NCI-H345 (cell line): Measurements from ENCODE around the gene ANAPC10.
"Not testable (repeated sequence)": the region's sequence is repeated elsewhere in the genome, so short reads cannot be mapped to it uniquely, and the experiment has no call there.

ENCODE experiments used
- DNase-seq: peaks from one replicate; lab custom pipeline; 2025; lab: John Stamatoyannopoulos, UW

The ANAPC10 gene

GRCh38 chr4:145003675-145004074 is 94.3 kb downstream of the ANAPC10 start:
- DNase-seq: peak; percentile 29

- no peak for DNase-seq
Observed at GRCh38 chr4:145001635-145002034, 96.4 kb downstream of the ANAPC10 start.

GRCh38 chr4:145000656-145001055 is 97.3 kb downstream of the ANAPC10 start:
- DNase-seq: not testable (repeated sequence)

GRCh38 chr4:144989306-144989705 is 108.7 kb downstream of the ANAPC10 start:
- DNase-seq: no peak

GRCh38 chr4:144985531-144985930 is 112.5 kb downstream of the ANAPC10 start:
- DNase-seq: no peak

GRCh38 chr4:144985014-144985413 is 113.0 kb downstream of the ANAPC10 start:
- DNase-seq: no peak

- no peak for DNase-seq
Observed at GRCh38 chr4:144984241-144984640, 113.8 kb downstream of the ANAPC10 start.

GRCh38 chr4:144975718-144976117 is 122.3 kb downstream of the ANAPC10 start:
- DNase-seq: no peak

- DNase-seq: no peak
Observed at GRCh38 chr4:144970597-144970996, 127.4 kb downstream of the ANAPC10 start.

- no peak for DNase-seq
Observed at GRCh38 chr4:144969821-144970220, 128.2 kb downstream of the ANAPC10 start.

- no peak for DNase-seq
Observed at GRCh38 chr4:144968606-144969005, 129.4 kb downstream of the ANAPC10 start.

GRCh38 chr4:144967161-144967560 is 130.8 kb downstream of the ANAPC10 start:
- DNase-seq: no peak

GRCh38 chr4:144962300-144962699 is 135.7 kb downstream of the ANAPC10 start:
- no peak for DNase-seq

- DNase-seq: no peak
Observed at GRCh38 chr4:144955104-144955503, 142.9 kb downstream of the ANAPC10 start.

GRCh38 chr4:144954230-144954629 is 143.8 kb downstream of the ANAPC10 start:
- DNase-seq: no peak

- DNase-seq: no peak
Observed at GRCh38 chr4:144948421-144948820, 149.6 kb downstream of the ANAPC10 start.

GRCh38 chr4:144948009-144948408 is 150.0 kb downstream of the ANAPC10 start:
- DNase-seq: no peak
